Endothelial cell of umbilical vein (primary cell): Measurements from ENCODE around the gene ATP8A2.

Source experiments
- CTCF ChIP-seq, 2 donors: IDR thresholded peaks; 1 replicate in 1 of 2; 2 replicates in 1 of 2; pipeline ENCODE4 v1.5.1; 2011; ENCODE audit warnings: low read length in 2 of 2, mild to moderate bottlenecking in 2 of 2, moderate library complexity in 2 of 2, control low read depth in 1 of 2, inconsistent platforms in 1 of 2, low read depth in 1 of 2; ENCODE audit not compliant: insufficient read depth in 1 of 2; ENCODE audit errors: extremely low read depth in 1 of 2
- EZH2 ChIP-seq: IDR thresholded peaks from 2 replicates; pipeline ENCODE4 v1.6.1; 2012; ENCODE audit warnings: borderline replicate concordance, low read depth, mild to moderate bottlenecking, moderate library complexity, low read length, inconsistent platforms; ENCODE audit not compliant: severe bottlenecking
- FOS ChIP-seq: IDR thresholded peaks from 2 replicates; pipeline ENCODE4 v1.6.1; 2011; ENCODE audit warnings: mild to moderate bottlenecking, low read length, moderate library complexity, borderline replicate concordance; ENCODE audit not compliant: insufficient read depth
- GATA2 ChIP-seq: IDR thresholded peaks from 2 replicates; pipeline ENCODE4 v1.7.0; 2011; ENCODE audit warnings: low read depth, mild to moderate bottlenecking, moderate library complexity, mixed read lengths, low read length; ENCODE audit not compliant: insufficient read length, insufficient read depth
- JUN ChIP-seq: IDR thresholded peaks from 2 replicates; pipeline ENCODE4 v1.6.1; 2011; ENCODE audit warnings: borderline replicate concordance, low read depth; ENCODE audit not compliant: insufficient read length, insufficient read depth
- MAX ChIP-seq: IDR thresholded peaks from 2 replicates; pipeline ENCODE4 v1.6.1; 2011; ENCODE audit not compliant: insufficient read depth, insufficient read length
- MYC ChIP-seq: IDR thresholded peaks from one replicate; pipeline ENCODE4 v1.6.1; 2011; ENCODE audit warnings: mild to moderate bottlenecking, low read depth, low read length
- POLR2A ChIP-seq: IDR thresholded peaks from 2 replicates; pipeline ENCODE4 v1.6.1; 2012; ENCODE audit warnings: low read depth, mild to moderate bottlenecking, control low read depth, low read length
- POLR2AphosphoS5 ChIP-seq: IDR thresholded peaks from 2 replicates; pipeline ENCODE4 v1.6.1; 2012; ENCODE audit warnings: low read depth, mild to moderate bottlenecking, control low read depth, low read length, moderate library complexity; ENCODE audit not compliant: insufficient read depth

GRCh38 chr13:25943081-25943480 lies 571.3 kb downstream of the ATP8A2 start:
- TF ChIP-seq CTCF (IDR thresholded peaks at IDR 0.05; ENCODE audit: extremely low read depth in 1 of 2, insufficient read depth in 1 of 2, low read depth in 1 of 2, low read length in 2 of 2) = no peak
- no peak for TF ChIP-seq POLR2A
- no peak for TF ChIP-seq EZH2
- TF ChIP-seq MAX = no peak
- TF ChIP-seq JUN = no peak
- TF ChIP-seq POLR2AphosphoS5 = no peak
- no peak for TF ChIP-seq MYC
- TF ChIP-seq FOS = no peak
- no peak for TF ChIP-seq GATA2
